ENCODE data around the gene CCR7. TPM values are rescaled to one million over a fixed set of nuclear protein-coding genes. Genes with fewer than 3 reads are reported as not detected.

The CCR7 gene
- total RNA-seq, 4 donors from 2014 or later, result 1.5 TPM; not detected in 3

- H3K9me3 ChIP-seq, result no peaks in the 10 kb centered on the region
- DNase-seq (ENCODE audit: low spot score in 2 of 2), result no peak
- H3K4me1 ChIP-seq, result peaks cover 3 to 70% (median 24%) of the 10 kb centered on the region in 4 donors
- H3K4me3 ChIP-seq, result no peak overlapping the region
- H3K27ac ChIP-seq, result peak overlapping the region in 3 of 4 donors; percentile 41 to 93 (median 63)
- 62 to 68% methylated on average over 9 of the region's 9 CpGs for WGBS, 2 donors
- H3K27me3 ChIP-seq, result no peaks in the 10 kb centered on the region
- no peaks in the 10 kb centered on the region for H3K36me3 ChIP-seq
- TF ChIP-seq EP300 (IDR thresholded peaks at IDR 0.05) (no peak), POLR2A (IDR thresholded peaks at IDR 0.05) (no peak)
- TF ChIP-seq, protein P1, sequence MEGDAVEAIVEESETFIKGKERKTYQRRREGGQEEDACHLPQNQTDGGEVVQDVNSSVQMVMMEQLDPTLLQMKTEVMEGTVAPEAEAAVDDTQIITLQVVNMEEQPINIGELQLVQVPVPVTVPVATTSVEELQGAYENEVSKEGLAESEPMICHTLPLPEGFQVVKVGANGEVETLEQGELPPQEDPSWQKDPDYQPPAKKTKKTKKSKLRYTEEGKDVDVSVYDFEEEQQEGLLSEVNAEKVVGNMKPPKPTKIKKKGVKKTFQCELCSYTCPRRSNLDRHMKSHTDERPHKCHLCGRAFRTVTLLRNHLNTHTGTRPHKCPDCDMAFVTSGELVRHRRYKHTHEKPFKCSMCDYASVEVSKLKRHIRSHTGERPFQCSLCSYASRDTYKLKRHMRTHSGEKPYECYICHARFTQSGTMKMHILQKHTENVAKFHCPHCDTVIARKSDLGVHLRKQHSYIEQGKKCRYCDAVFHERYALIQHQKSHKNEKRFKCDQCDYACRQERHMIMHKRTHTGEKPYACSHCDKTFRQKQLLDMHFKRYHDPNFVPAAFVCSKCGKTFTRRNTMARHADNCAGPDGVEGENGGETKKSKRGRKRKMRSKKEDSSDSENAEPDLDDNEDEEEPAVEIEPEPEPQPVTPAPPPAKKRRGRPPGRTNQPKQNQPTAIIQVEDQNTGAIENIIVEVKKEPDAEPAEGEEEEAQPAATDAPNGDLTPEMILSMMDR (IDR thresholded peaks at IDR 0.05), result no peak
These were observed 6.9 kb downstream of the CCR7 start for GRCh38 chr17:40558300-40558889.

GRCh38 chr17:40557531-40558299 is 7.6 kb downstream of the CCR7 start:
- H3K27me3 ChIP-seq, result no peaks in the 10 kb centered on the region
- H3K4me1 ChIP-seq, result peaks cover 5 to 77% (median 31%) of the 10 kb centered on the region in 4 donors
- H3K9me3 ChIP-seq, result no peaks in the 10 kb centered on the region
- TF ChIP-seq POLR2A (IDR thresholded peaks at IDR 0.05) (no peak), EP300 (IDR thresholded peaks at IDR 0.05) (no peak)
- TF ChIP-seq, protein P1 (IDR thresholded peaks at IDR 0.05), result no peak
- H3K36me3 ChIP-seq, result no peaks in the 10 kb centered on the region
- peak overlapping the region in 3 of 4 donors; percentile 41 to 93 (median 63) for H3K27ac ChIP-seq
- DNase-seq (ENCODE audit: low spot score in 2 of 2), result no peak
- H3K4me3 ChIP-seq, result no peak overlapping the region
- WGBS, 2 donors, result 55 to 64% methylated on average over 5 to 6 of the region's 6 CpGs

DNA sequence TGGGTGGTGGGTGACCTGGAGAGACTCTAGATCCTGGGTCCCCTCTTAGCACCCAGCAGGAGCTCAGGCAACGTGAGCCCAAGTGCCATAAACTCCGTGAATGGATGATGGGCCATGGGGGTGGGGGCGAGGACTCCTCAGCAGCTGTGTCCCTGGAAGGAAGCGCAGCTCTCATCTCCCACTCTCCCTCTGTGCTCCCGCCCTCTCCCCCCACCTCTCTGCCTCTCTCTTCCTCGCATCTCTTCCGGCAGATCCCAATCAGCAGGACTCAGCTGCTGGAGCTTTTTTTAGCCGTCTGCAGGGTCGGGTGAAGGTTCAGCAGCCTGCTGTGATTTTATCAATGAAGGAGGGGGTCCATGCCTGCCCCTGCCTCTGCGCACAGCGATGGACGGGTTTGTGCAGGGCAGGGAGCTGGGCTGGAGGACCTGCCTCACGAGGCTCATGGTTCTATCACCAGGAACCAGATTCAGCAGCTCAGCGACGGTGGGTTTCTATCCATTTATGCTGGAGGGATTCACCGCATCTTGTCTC is 8.3 kb downstream of the CCR7 start:
- DNase-seq (ENCODE audit: low spot score in 2 of 2), result no peak
- no peak for TF ChIP-seq EP300 (IDR thresholded peaks at IDR 0.05)
- TF ChIP-seq POLR2A (IDR thresholded peaks at IDR 0.05), result no peak
- TF ChIP-seq, protein P1 (IDR thresholded peaks at IDR 0.05), result no peak
- no peak overlapping the region for H3K4me3 ChIP-seq
- H3K27me3 ChIP-seq, result no peaks in the 10 kb centered on the region
- no peaks in the 10 kb centered on the region for H3K9me3 ChIP-seq
- peak overlapping the region in 3 of 4 donors; percentile 42 to 93 (median 56) for H3K27ac ChIP-seq
- peaks cover 5 to 84% (median 39%) of the 10 kb centered on the region in 4 donors for H3K4me1 ChIP-seq
- WGBS, 2 donors, result 31 to 42% methylated on average over 16 of the region's 16 CpGs
- no peaks in the 10 kb centered on the region for H3K36me3 ChIP-seq

- H3K27ac ChIP-seq, result peak overlapping the region in 3 of 4 donors; percentile 42 to 93 (median 56)
- DNase-seq (ENCODE audit: low spot score in 2 of 2), result no peak
- H3K4me3 ChIP-seq, result no peak overlapping the region
- no peak for TF ChIP-seq EP300 (IDR thresholded peaks at IDR 0.05)
- no peaks in the 10 kb centered on the region for H3K27me3 ChIP-seq
- H3K4me1 ChIP-seq, result peaks cover 9 to 91% (median 46%) of the 10 kb centered on the region in 4 donors
- no peaks in the 10 kb centered on the region for H3K9me3 ChIP-seq
- no peaks in the 10 kb centered on the region for H3K36me3 ChIP-seq
- whole genome bisulfite sequencing, 2 donors, result 100% methylated on average over 1 of the region's 1 CpG
These were observed 9.0 kb downstream of the CCR7 start for GRCh38 chr17:40556198-40556661.

DNA sequence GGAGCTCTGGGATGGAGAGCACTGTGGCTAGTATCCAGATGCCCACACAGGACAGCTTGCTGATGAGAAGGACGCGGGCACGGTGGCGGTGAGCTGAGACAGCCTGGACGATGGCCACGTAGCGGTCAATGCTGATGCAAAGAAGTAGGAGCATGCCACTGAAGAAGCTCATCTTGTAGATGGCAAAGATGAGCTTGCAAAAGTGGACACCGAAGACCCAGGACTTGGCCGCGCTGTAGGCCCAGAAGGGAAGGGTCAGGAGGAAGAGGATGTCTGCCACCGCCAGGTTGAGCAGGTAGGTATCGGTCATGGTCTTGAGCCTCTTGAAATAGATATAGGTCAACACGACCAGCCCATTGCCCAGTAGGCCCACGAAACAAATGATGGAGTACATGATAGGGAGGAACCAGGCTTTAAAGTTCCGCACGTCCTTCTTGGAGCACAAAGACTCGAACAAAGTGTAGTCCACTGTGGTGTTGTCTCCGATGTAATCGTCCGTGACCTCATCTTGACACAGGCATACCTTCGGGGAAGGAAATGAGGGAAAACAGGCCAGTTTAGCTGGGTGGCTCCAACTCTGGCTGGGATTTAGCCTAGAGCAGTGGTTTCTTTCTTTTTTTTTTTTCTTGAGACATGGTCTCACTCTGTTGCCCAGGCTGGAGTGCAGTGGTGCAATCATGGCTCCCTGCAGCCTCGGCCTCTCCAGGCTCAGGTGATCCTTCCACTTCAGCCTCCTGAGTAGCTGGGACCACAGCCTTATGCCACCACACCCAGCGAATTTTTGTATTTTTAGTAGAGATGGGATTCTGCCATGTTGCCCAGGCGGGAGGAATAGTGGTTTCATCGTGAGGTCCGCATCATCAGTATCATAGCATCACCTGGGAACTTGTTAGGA is 9.7 kb downstream of the CCR7 start:
- DNase-seq (ENCODE audit: low spot score in 2 of 2), result no peak
- H3K27ac ChIP-seq, result peak overlapping the region in 2 of 4 donors; percentile 93 to 94
- no peak overlapping the region for H3K4me3 ChIP-seq

More for the DNA sequence above, 9.7 kb downstream of the CCR7 start:
- TF ChIP-seq POLR2A (IDR thresholded peaks at IDR 0.05) (no peak), EP300 (IDR thresholded peaks at IDR 0.05) (no peak)
- TF ChIP-seq, protein P1 (IDR thresholded peaks at IDR 0.05), result no peak
- no peaks in the 10 kb centered on the region for H3K9me3 ChIP-seq
- H3K4me1 ChIP-seq, result peaks cover 8 to 95% (median 48%) of the 10 kb centered on the region in 4 donors
- H3K27me3 ChIP-seq, result no peaks in the 10 kb centered on the region
- 92 to 93% methylated on average over 26 of the region's 26 CpGs for WGBS, 2 donors
- H3K36me3 ChIP-seq, result no peaks in the 10 kb centered on the region

All from tibial nerve (tissue), 4 donors.